NOMO-1 treated with DMSO at 0.1 percent for 48 hours (cell line): ENCODE results near the gene SNTB2.
"Not testable (repeated sequence)": the region's sequence is repeated elsewhere in the genome, so short reads cannot be mapped to it uniquely, and the experiment has no call there.

Source experiments
- DNase-seq: peaks from one replicate; lab custom pipeline; 2025; ENCODE audit not compliant: unreplicated experiment; lab: John Stamatoyannopoulos, UW

The SNTB2 gene

GRCh38 chr16:69186642-69187445 lies at the start of gene SNTB2:
TSS of gene SNTB2 (plus strand) at chr16:69187164. CDS start at chr16:69187167, 3 bp downstream.
- peak; percentile 95 for DNase-seq

- DNase-seq, result no peak
These were observed 48.4 kb upstream of the SNTB2 start for GRCh38 chr16:69138608-69139007.

GRCh38 chr16:69139464-69139863 lies 47.5 kb upstream of the SNTB2 start:
- not testable (repeated sequence) for DNase-seq

GRCh38 chr16:69141014-69141413 lies 46.0 kb upstream of the SNTB2 start:
- no peak for DNase-seq

- no peak for DNase-seq
These were observed 45.0 kb upstream of the SNTB2 start for GRCh38 chr16:69141936-69142335.

- DNase-seq, result no peak
These were observed 43.8 kb upstream of the SNTB2 start for GRCh38 chr16:69143116-69143515.

- no peak for DNase-seq
These were observed 41.3 kb upstream of the SNTB2 start for GRCh38 chr16:69145658-69146057.

GRCh38 chr16:69149621-69150020 lies 37.3 kb upstream of the SNTB2 start:
- DNase-seq, result not testable (repeated sequence)

- peak; percentile 61 for DNase-seq
These were observed 36.7 kb upstream of the SNTB2 start for GRCh38 chr16:69150146-69150865.

- no peak for DNase-seq
These were observed 29.8 kb upstream of the SNTB2 start for GRCh38 chr16:69157196-69157595.

- DNase-seq, result no peak
These were observed 26.8 kb upstream of the SNTB2 start for GRCh38 chr16:69160192-69160591.

GRCh38 chr16:69165584-69165983 lies 21.4 kb upstream of the SNTB2 start:
- DNase-seq, result no peak

GRCh38 chr16:69166221-69166833 lies 20.6 kb upstream of the SNTB2 start:
- no peak for DNase-seq

- no peak for DNase-seq
These were observed 19.7 kb upstream of the SNTB2 start for GRCh38 chr16:69166946-69167930.

- DNase-seq, result no peak
These were observed 17.9 kb upstream of the SNTB2 start for GRCh38 chr16:69169051-69169450.

- no peak for DNase-seq
These were observed 17.2 kb upstream of the SNTB2 start for GRCh38 chr16:69169607-69170352.

GRCh38 chr16:69171325-69172084 lies 15.5 kb upstream of the SNTB2 start:
- peak; percentile 79 for DNase-seq

GRCh38 chr16:69176033-69176800 lies 10.7 kb upstream of the SNTB2 start:
- DNase-seq, result no peak
